Measurements from ENCODE around the gene NEUROG2.

The NEUROG2 gene

DNA sequence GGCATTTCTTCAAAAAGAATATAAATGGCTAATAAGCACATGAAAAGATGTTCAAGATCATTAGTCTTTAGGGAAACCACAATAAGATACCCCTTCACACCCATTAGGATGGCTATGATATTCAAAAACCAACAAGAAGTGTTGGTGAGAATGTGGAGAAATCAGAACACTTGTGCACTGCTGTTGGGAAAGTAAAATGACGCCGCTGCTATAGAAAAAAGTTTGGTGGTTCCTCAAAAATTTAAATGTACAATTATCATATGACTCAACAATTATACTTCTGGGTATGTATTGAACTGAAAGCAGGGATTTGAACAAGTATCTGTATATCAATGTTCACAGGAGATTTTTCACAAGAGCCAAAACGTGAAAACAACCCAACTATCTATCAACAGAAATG lies 29.4 kb upstream of the NEUROG2 start:
- Histone ChIP-seq H3K36me3 (no peaks in the 10 kb centered on the region), H3K4me1 (no peaks in the 10 kb centered on the region), H3K27ac (no peak overlapping the region), H3K4me3 (no peak overlapping the region), H3K9me3 (no peaks in the 10 kb centered on the region), H3K27me3 (no peaks in the 10 kb centered on the region)
- no peak for DNase-seq
- TF ChIP-seq, protein P1, sequence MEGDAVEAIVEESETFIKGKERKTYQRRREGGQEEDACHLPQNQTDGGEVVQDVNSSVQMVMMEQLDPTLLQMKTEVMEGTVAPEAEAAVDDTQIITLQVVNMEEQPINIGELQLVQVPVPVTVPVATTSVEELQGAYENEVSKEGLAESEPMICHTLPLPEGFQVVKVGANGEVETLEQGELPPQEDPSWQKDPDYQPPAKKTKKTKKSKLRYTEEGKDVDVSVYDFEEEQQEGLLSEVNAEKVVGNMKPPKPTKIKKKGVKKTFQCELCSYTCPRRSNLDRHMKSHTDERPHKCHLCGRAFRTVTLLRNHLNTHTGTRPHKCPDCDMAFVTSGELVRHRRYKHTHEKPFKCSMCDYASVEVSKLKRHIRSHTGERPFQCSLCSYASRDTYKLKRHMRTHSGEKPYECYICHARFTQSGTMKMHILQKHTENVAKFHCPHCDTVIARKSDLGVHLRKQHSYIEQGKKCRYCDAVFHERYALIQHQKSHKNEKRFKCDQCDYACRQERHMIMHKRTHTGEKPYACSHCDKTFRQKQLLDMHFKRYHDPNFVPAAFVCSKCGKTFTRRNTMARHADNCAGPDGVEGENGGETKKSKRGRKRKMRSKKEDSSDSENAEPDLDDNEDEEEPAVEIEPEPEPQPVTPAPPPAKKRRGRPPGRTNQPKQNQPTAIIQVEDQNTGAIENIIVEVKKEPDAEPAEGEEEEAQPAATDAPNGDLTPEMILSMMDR (IDR thresholded peaks at IDR 0.05), result no peak
- intact Hi-C loops (cut with DNase I; ENCODE audit: low total_unique reads), result no loop called here

DNA sequence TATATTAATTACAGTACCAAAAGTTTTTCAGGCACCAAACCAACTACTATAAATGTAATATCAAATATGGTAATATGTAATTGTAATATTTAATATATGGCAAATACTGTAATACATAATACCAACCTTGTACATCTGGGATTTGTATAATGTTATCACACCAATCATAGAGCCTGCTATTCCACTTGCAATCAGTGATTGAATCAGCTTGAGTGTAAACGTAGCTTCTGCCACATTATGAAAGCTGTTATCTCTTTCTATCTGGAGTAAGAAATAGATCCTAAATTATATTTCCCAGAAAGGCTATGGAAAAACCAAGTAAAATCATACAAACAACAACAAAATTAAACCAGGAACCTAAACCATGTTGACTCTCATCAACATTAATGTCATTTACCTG lies 24.7 kb upstream of the NEUROG2 start:
- TF ChIP-seq, protein P1 (IDR thresholded peaks at IDR 0.05), result no peak
- intact Hi-C loops (cut with DNase I; ENCODE audit: low total_unique reads), result no loop called here
- H3K36me3 ChIP-seq, result no peaks in the 10 kb centered on the region

DNA sequence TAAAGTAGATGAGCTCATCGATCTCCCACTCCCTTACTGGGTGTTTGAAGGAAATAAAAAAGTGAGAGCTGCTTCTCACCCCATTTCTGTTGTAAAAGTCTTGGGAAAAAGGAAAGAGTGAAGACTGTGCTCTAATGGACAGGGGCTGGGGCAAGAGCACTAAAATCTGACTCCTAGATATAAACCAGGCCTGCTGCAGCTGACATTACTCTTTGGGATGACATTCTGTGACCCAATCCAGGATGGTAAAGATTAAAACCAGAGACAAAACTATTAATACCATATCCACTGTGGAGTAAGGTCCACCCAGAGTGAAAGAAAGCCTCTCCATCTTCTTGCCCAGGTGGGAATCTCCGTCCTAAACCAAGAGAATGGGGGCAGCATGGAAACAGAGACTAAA lies 20.1 kb upstream of the NEUROG2 start:
- no peak overlapping the region for H3K4me3 ChIP-seq
- H3K9me3 ChIP-seq, result no peaks in the 10 kb centered on the region
- H3K27ac ChIP-seq, result no peak overlapping the region
- H3K27me3 ChIP-seq, result no peaks in the 10 kb centered on the region
- no peaks in the 10 kb centered on the region for H3K36me3 ChIP-seq
- no peaks in the 10 kb centered on the region for H3K4me1 ChIP-seq
- TF ChIP-seq, protein P1 (IDR thresholded peaks at IDR 0.05), result no peak
- DNase-seq, result no peak
- intact Hi-C loops (cut with DNase I; ENCODE audit: low total_unique reads), result no loop called here

More for the DNA sequence above, 24.7 kb upstream of the NEUROG2 start:
- H3K27me3 ChIP-seq, result no peaks in the 10 kb centered on the region
- no peak overlapping the region for H3K27ac ChIP-seq
- H3K9me3 ChIP-seq, result no peaks in the 10 kb centered on the region
- no peak overlapping the region for H3K4me3 ChIP-seq
- no peaks in the 10 kb centered on the region for H3K4me1 ChIP-seq
- DNase-seq, result no peak

DNA sequence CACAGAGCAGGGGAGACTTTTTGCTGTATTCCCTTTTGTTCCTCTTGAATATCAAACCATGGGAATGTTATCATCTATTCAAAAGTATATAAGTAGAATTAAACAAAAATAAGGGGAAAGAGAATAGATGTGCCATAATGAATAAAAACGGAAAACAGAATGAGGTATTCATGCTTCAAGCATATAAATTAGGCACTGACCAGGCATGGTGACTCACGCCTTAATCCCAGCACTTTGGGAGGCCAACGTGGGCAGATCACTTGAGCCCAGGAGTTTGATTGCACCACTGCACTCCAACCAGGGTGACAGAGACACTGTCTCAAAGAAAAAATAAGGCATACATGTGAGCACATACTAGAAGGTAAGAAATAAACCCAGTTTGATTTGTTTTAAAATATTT lies 16.3 kb upstream of the NEUROG2 start:
- peaks cover 0 to 3% of the 10 kb centered on the region in 2 donors for H3K27me3 ChIP-seq
- H3K4me3 ChIP-seq, result no peak overlapping the region
- no peak overlapping the region for H3K27ac ChIP-seq
- DNase-seq, result no peak
- H3K4me1 ChIP-seq, result no peaks in the 10 kb centered on the region
- H3K9me3 ChIP-seq, result no peaks in the 10 kb centered on the region
- H3K36me3 ChIP-seq, result no peaks in the 10 kb centered on the region
- intact Hi-C loops (cut with DNase I; ENCODE audit: low total_unique reads), result no loop called here
- TF ChIP-seq, protein P1 (IDR thresholded peaks at IDR 0.05), result no peak

DNA sequence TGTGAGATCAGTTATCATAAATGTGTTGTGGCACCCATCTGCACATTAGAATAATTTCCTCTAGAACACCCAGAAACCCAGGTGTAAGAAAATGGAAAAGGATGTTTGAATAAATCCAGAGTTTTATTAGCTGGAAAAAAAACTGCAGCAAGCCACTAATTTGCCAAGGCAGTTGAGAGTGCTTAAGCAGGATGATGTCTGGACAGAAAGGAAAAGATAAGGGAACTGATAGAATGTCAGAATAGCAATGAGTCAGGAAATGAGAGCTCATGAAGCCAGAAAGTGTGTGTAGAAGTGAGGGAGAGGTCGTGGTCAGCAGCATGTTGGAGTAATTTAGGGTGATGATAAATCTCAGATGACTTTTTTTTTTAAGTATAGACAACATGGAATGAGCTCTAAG lies 15.2 kb upstream of the NEUROG2 start:
- Histone ChIP-seq H3K36me3 (no peaks in the 10 kb centered on the region), H3K27me3 (peaks cover 0 to 3% of the 10 kb centered on the region in 2 donors), H3K9me3 (no peaks in the 10 kb centered on the region), H3K4me1 (no peaks in the 10 kb centered on the region), H3K4me3 (no peak overlapping the region), H3K27ac (no peak overlapping the region)
- DNase-seq, result no peak
- TF ChIP-seq, protein P1 (IDR thresholded peaks at IDR 0.05), result no peak
- intact Hi-C loops (cut with DNase I; ENCODE audit: low total_unique reads), result no loop called here

DNA sequence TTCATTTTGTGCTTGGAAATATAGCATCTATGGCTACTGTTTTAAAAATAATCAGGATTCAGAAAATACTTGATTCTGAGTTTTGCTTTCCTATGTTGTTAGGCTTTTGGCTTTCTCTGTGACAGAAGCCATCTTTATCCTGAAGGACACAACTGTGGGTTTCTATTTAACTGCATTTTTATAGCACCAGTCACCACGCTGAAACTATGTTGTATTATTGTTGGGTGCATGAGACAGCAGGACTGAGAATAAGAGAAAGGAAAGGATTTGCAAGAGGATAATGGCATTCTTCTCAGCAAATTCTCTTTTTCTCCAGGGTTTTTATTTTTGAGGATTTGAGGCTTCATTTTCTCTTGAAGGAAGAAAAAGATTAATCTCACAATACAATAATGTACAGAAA lies 10.1 kb upstream of the NEUROG2 start:
- Histone ChIP-seq H3K27me3 (peaks cover 0 to 39% of the 10 kb centered on the region in 2 donors), H3K36me3 (no peaks in the 10 kb centered on the region), H3K4me1 (peaks cover 0 to 19% (median 12%) of the 10 kb centered on the region in 4 donors), H3K9me3 (peaks cover 0 to 3% (median 0%) of the 10 kb centered on the region in 3 donors), H3K4me3 (no peak overlapping the region), H3K27ac (no peak overlapping the region)
- TF ChIP-seq, protein P1 (IDR thresholded peaks at IDR 0.05), result no peak
- no peak for DNase-seq
- intact Hi-C loops (cut with DNase I; ENCODE audit: low total_unique reads), result no loop called here

Measured in tibial artery (tissue), 4 donors.